HUES64 (cell line): Measurements from ENCODE around the gene CATSPER3.

Experiments used
- H3K27ac ChIP-seq: 2 replicates; pipeline ENCODE4 v1.7.0; 2013; ENCODE audit warnings: low read depth, low read length, inconsistent platforms
- H3K27me3 ChIP-seq: 2 replicates; pipeline ENCODE4 v1.6.1; 2013; ENCODE audit warnings: mild to moderate bottlenecking, low read length; ENCODE audit not compliant: insufficient read depth
- H3K36me3 ChIP-seq: 2 replicates; pipeline ENCODE4 v1.6.1; 2013; ENCODE audit warnings: mild to moderate bottlenecking, low read length; ENCODE audit not compliant: insufficient read depth
- H3K4me1 ChIP-seq: 2 replicates; pipeline ENCODE4 v1.6.1; 2013; ENCODE audit warnings: mild to moderate bottlenecking, low read length, moderate library complexity; ENCODE audit not compliant: insufficient read depth
- H3K4me3 ChIP-seq: 2 replicates; pipeline ENCODE4 v1.5.1; 2013; ENCODE audit warnings: mild to moderate bottlenecking, low read length, moderate library complexity
- H3K9ac ChIP-seq: 2 replicates; pipeline ENCODE4 v1.6.1; 2013; ENCODE audit warnings: mild to moderate bottlenecking, low read depth, low read length
- H3K9me3 ChIP-seq: 2 replicates; pipeline ENCODE4 v1.6.1; 2013; ENCODE audit warnings: low read depth, low read length; ENCODE audit not compliant: insufficient read depth
- WGBS: fragments of 150-250, 120-280 bp; methylation state at CpG from one replicate; pipeline ENCODE4 v1.1.7; 2013; ENCODE audit warnings: missing lambda C conversion rate; 5-methylcytosine and 5-hydroxymethylcytosine counted together

Gene CATSPER3

GRCh38 chr5:135037519-135038204, 70.0 kb downstream of the CATSPER3 start:
- H3K27ac ChIP-seq = no peak overlapping the region
- no peaks in the 10 kb centered on the region for H3K36me3 ChIP-seq
- no peak overlapping the region for H3K9ac ChIP-seq
- H3K4me1 ChIP-seq = peaks cover 3% of the 10 kb centered on the region
- WGBS = 19% methylated on average over 11 of the region's 11 CpGs
- H3K9me3 ChIP-seq = no peaks in the 10 kb centered on the region
- peaks cover 99% of the 10 kb centered on the region for H3K27me3 ChIP-seq
- H3K4me3 ChIP-seq = no peak overlapping the region

- Histone ChIP-seq H3K4me3 (no peak overlapping the region), H3K27ac (no peak overlapping the region), H3K4me1 (peaks cover under 1% of the 10 kb centered on the region), H3K27me3 (peaks cover 99% of the 10 kb centered on the region), H3K9me3 (no peaks in the 10 kb centered on the region), H3K9ac (no peak overlapping the region), H3K36me3 (no peaks in the 10 kb centered on the region)
- 15% methylated on average over 20 of the region's 20 CpGs for WGBS
Observed at GRCh38 chr5:135038205-135038812, 70.6 kb downstream of the CATSPER3 start.

- Histone ChIP-seq H3K27ac (no peak overlapping the region), H3K9ac (no peak overlapping the region), H3K36me3 (no peaks in the 10 kb centered on the region), H3K4me1 (no peaks in the 10 kb centered on the region; the same call in 1 of the 2 replicates), H3K9me3 (no peaks in the 10 kb centered on the region), H3K27me3 (peaks cover 99% of the 10 kb centered on the region), H3K4me3 (peak overlapping the region; percentile 39; the same call in 1 of the 2 replicates)
- 3% methylated on average over 42 of the region's 42 CpGs for WGBS
Observed at GRCh38 chr5:135038813-135039270, 71.1 kb downstream of the CATSPER3 start.

- Histone ChIP-seq H3K36me3 (no peaks in the 10 kb centered on the region), H3K27me3 (peaks cover 100% of the 10 kb centered on the region), H3K4me1 (no peaks in the 10 kb centered on the region; the same call in 1 of the 2 replicates), H3K4me3 (peak overlapping the region; percentile 39), H3K9ac (0 out of 2 replicates have a peak overlapping the region, but pooled peaks have one; percentile 25), H3K27ac (no peak overlapping the region), H3K9me3 (no peaks in the 10 kb centered on the region)
- WGBS = 1% methylated on average over 87 of the region's 87 CpGs
Observed at GRCh38 chr5:135039271-135040033, 71.7 kb downstream of the CATSPER3 start.

GRCh38 chr5:135040034-135040332, 72.3 kb downstream of the CATSPER3 start:
- H3K27me3 ChIP-seq = peaks cover 100% of the 10 kb centered on the region

GRCh38 chr5:135040333-135041144, 72.8 kb downstream of the CATSPER3 start:
- Histone ChIP-seq H3K27me3 (peaks cover 100% of the 10 kb centered on the region), H3K4me3 (peak overlapping the region; percentile 39)

More at GRCh38 chr5:135040034-135040332, 72.3 kb downstream of the CATSPER3 start:
- Histone ChIP-seq H3K9ac (no peak overlapping the region), H3K4me3 (peak overlapping the region; percentile 39), H3K36me3 (no peaks in the 10 kb centered on the region), H3K27ac (no peak overlapping the region), H3K9me3 (no peaks in the 10 kb centered on the region), H3K4me1 (no peaks in the 10 kb centered on the region)
- WGBS = 4% methylated on average over 11 of the region's 11 CpGs

GRCh38 chr5:135041145-135041587, 73.5 kb downstream of the CATSPER3 start:
- Histone ChIP-seq H3K9me3 (no peaks in the 10 kb centered on the region), H3K4me1 (no peaks in the 10 kb centered on the region), H3K27me3 (peaks cover 100% of the 10 kb centered on the region), H3K36me3 (no peaks in the 10 kb centered on the region), H3K9ac (no peak overlapping the region), H3K27ac (no peak overlapping the region), H3K4me3 (peak overlapping the region; percentile 39; the same call in 1 of the 2 replicates)
- 13% methylated on average over 12 of the region's 12 CpGs for WGBS

More at GRCh38 chr5:135040333-135041144, 72.8 kb downstream of the CATSPER3 start:
- Histone ChIP-seq H3K9me3 (no peaks in the 10 kb centered on the region), H3K27ac (no peak overlapping the region), H3K9ac (no peak overlapping the region), H3K4me1 (no peaks in the 10 kb centered on the region), H3K36me3 (no peaks in the 10 kb centered on the region)
- 2% methylated on average over 51 of the region's 51 CpGs for WGBS

- Histone ChIP-seq H3K9me3 (no peaks in the 10 kb centered on the region), H3K27me3 (peaks cover 100% of the 10 kb centered on the region), H3K36me3 (no peaks in the 10 kb centered on the region), H3K4me3 (no peak overlapping the region), H3K9ac (no peak overlapping the region), H3K27ac (no peak overlapping the region), H3K4me1 (no peaks in the 10 kb centered on the region)
- 60% methylated on average over 2 of the region's 3 CpGs for WGBS
Observed at GRCh38 chr5:135041726-135042125, 74.0 kb downstream of the CATSPER3 start.

- H3K9me3 ChIP-seq = no peaks in the 10 kb centered on the region
- no peaks in the 10 kb centered on the region for H3K4me1 ChIP-seq
- WGBS = no CpG with 5 or more reads among the region's 1 CpG
- no peak overlapping the region for H3K4me3 ChIP-seq
- H3K27ac ChIP-seq = no peak overlapping the region
- no peak overlapping the region for H3K9ac ChIP-seq
- no peaks in the 10 kb centered on the region for H3K36me3 ChIP-seq
- H3K27me3 ChIP-seq = peaks cover 99% of the 10 kb centered on the region
Observed at GRCh38 chr5:135042595-135042994, 74.9 kb downstream of the CATSPER3 start.

- Histone ChIP-seq H3K9ac (no peak overlapping the region), H3K4me1 (no peaks in the 10 kb centered on the region), H3K4me3 (no peak overlapping the region), H3K27me3 (peaks cover 99% of the 10 kb centered on the region), H3K36me3 (no peaks in the 10 kb centered on the region), H3K27ac (no peak overlapping the region), H3K9me3 (no peaks in the 10 kb centered on the region)
Observed at GRCh38 chr5:135045488-135045887, 77.8 kb downstream of the CATSPER3 start.
